Mesenchymal stem cell (in vitro differentiated cells and primary cell): ENCODE data around the gene UBE2I. TPM values are rescaled to one million over a fixed set of nuclear protein-coding genes. Genes with fewer than 3 reads are reported as not detected.
A peak's percentile ranks its signal among the peaks of the same experiment; 100 is the strongest.

Source experiments
- DNase-seq: peaks from one replicate; pipeline ENCODE4 v3.0.0-alpha.2; 2013
- H2AFZ ChIP-seq: one replicate; pipeline ENCODE4 v1.6.1; 2013; ENCODE audit warnings: low read depth, mild to moderate bottlenecking, control low read depth, inconsistent platforms, low read length, moderate library complexity
- H2AK5ac ChIP-seq: 2 replicates; pipeline ENCODE4 v1.6.1; 2013; ENCODE audit warnings: low read length, moderate library complexity, mild to moderate bottlenecking, inconsistent platforms; ENCODE audit not compliant: severe bottlenecking
- H2BK120ac ChIP-seq: one replicate; pipeline ENCODE4 v1.6.1; 2013; ENCODE audit warnings: low read depth, mild to moderate bottlenecking, inconsistent platforms, low read length, moderate library complexity
- H2BK12ac ChIP-seq, 2 experiments: one replicate each; pipeline ENCODE4 v1.6.1; 2013; ENCODE audit warnings: inconsistent platforms in 2 of 2, low read length in 2 of 2, mild to moderate bottlenecking in 2 of 2, moderate library complexity in 2 of 2, control low read depth in 1 of 2
- H2BK15ac ChIP-seq: one replicate; pipeline ENCODE4 v1.6.1; 2013; ENCODE audit warnings: mild to moderate bottlenecking, low read depth, inconsistent platforms; ENCODE audit not compliant: poor library complexity, severe bottlenecking
- H2BK5ac ChIP-seq: 2 replicates; pipeline ENCODE4 v1.6.1; 2013; ENCODE audit warnings: low read depth, mild to moderate bottlenecking, low read length, control low read depth, inconsistent platforms; ENCODE audit not compliant: poor library complexity, severe bottlenecking
- H3K14ac ChIP-seq, 2 experiments: one replicate each; pipeline ENCODE4 v1.6.1; 2013; ENCODE audit warnings: inconsistent platforms in 2 of 2, low read length in 2 of 2, control low read depth in 1 of 2, mild to moderate bottlenecking in 1 of 2, moderate library complexity in 1 of 2
- H3K18ac ChIP-seq, 2 experiments: one replicate each; pipeline ENCODE4 v1.6.1; 2013; ENCODE audit warnings: inconsistent platforms in 2 of 2, low read length in 2 of 2, control low read depth in 1 of 2, low read depth in 1 of 2, mild to moderate bottlenecking in 1 of 2
- H3K23ac ChIP-seq, 2 experiments: one replicate each; pipeline ENCODE4 v1.6.1; 2013; ENCODE audit warnings: inconsistent platforms in 2 of 2, low read length in 2 of 2, mild to moderate bottlenecking in 2 of 2, moderate library complexity in 2 of 2, control low read depth in 1 of 2
- H3K27ac ChIP-seq: 2 replicates; pipeline ENCODE4 v1.5.1; 2013; ENCODE audit warnings: mild to moderate bottlenecking, moderate library complexity, low read length, control low read depth, inconsistent platforms; ENCODE audit not compliant: poor library complexity, severe bottlenecking
- H3K27me3 ChIP-seq, 2 experiments: 2 replicates each; pipeline versions ENCODE4 v1.6.1 to v1.7.0; 2013; ENCODE audit warnings: low read length in 2 of 2, mild to moderate bottlenecking in 2 of 2, moderate library complexity in 2 of 2, control low read depth in 1 of 2, inconsistent platforms in 1 of 2; ENCODE audit not compliant: control insufficient read depth in 1 of 2, insufficient read depth in 1 of 2
- H3K36me3 ChIP-seq, 2 experiments: 2 replicates each; pipeline versions ENCODE4 v1.6.1 to v1.7.0; 2013; ENCODE audit warnings: low read length in 2 of 2, control low read depth in 1 of 2, inconsistent platforms in 1 of 2, low read depth in 1 of 2, mild to moderate bottlenecking in 1 of 2; ENCODE audit not compliant: insufficient read depth in 2 of 2, control insufficient read depth in 1 of 2
- H3K4ac ChIP-seq, 2 experiments: one replicate each; pipeline ENCODE4 v1.6.1; 2013; ENCODE audit warnings: inconsistent platforms in 2 of 2, low read length in 2 of 2, mild to moderate bottlenecking in 2 of 2, moderate library complexity in 2 of 2, control low read depth in 1 of 2, low read depth in 1 of 2
- H3K4me1 ChIP-seq: 2 replicates; pipeline ENCODE4 v1.6.1; 2013; ENCODE audit warnings: low read depth, low read length, control low read depth; ENCODE audit not compliant: control insufficient read depth, insufficient read depth
- H3K4me2 ChIP-seq: 2 replicates; pipeline ENCODE4 v1.6.1; 2013; ENCODE audit warnings: low read length, mild to moderate bottlenecking, inconsistent platforms; ENCODE audit not compliant: poor library complexity, severe bottlenecking
- H3K4me3 ChIP-seq, 2 experiments: 2 replicates each; pipeline versions ENCODE4 v1.5.1 to v1.7.0; 2013; ENCODE audit warnings: low read length in 2 of 2, mild to moderate bottlenecking in 2 of 2, control low read depth in 1 of 2, low read depth in 1 of 2; ENCODE audit not compliant: insufficient read depth in 1 of 2
- H3K79me1 ChIP-seq: replicated peaks from 2 replicates; pipeline ENCODE4 v1.6.1; 2013; ENCODE audit warnings: mild to moderate bottlenecking, control low read depth, low read length, inconsistent platforms; ENCODE audit not compliant: poor library complexity, severe bottlenecking
- H3K9ac ChIP-seq: 2 replicates; pipeline ENCODE4 v1.7.0; 2013; ENCODE audit warnings: mild to moderate bottlenecking, low read length, moderate library complexity
- H3K9me3 ChIP-seq: 2 replicates; pipeline ENCODE4 v1.7.0; 2013; ENCODE audit warnings: mild to moderate bottlenecking, low read length; ENCODE audit not compliant: control insufficient read depth
- H4K8ac ChIP-seq: one replicate; pipeline ENCODE4 v1.6.1; 2013; ENCODE audit warnings: inconsistent platforms, mild to moderate bottlenecking, low read length, moderate library complexity
- H4K91ac ChIP-seq: one replicate; pipeline ENCODE4 v1.6.1; 2013; ENCODE audit warnings: mild to moderate bottlenecking, low read length, inconsistent platforms
- WGBS: methylation state at CpG from one replicate; pipeline ENCODE4 v1.1.7; 2013; ENCODE audit warnings: mixed read lengths; 5-methylcytosine and 5-hydroxymethylcytosine counted together
- polyA plus RNA-seq, 2 experiments: library from polyadenylated mRNA; stranded (reverse); fragments of 200-250 nt; gene quantifications; one replicate each; pipeline ENCODE4 v1.2.3, GENCODE V29; 2013

UBE2I gene
- 146 TPM for polyA plus RNA-seq (2013, experiment 1 of 2)
- 147 TPM for polyA plus RNA-seq (2013, experiment 2 of 2)

DNA sequence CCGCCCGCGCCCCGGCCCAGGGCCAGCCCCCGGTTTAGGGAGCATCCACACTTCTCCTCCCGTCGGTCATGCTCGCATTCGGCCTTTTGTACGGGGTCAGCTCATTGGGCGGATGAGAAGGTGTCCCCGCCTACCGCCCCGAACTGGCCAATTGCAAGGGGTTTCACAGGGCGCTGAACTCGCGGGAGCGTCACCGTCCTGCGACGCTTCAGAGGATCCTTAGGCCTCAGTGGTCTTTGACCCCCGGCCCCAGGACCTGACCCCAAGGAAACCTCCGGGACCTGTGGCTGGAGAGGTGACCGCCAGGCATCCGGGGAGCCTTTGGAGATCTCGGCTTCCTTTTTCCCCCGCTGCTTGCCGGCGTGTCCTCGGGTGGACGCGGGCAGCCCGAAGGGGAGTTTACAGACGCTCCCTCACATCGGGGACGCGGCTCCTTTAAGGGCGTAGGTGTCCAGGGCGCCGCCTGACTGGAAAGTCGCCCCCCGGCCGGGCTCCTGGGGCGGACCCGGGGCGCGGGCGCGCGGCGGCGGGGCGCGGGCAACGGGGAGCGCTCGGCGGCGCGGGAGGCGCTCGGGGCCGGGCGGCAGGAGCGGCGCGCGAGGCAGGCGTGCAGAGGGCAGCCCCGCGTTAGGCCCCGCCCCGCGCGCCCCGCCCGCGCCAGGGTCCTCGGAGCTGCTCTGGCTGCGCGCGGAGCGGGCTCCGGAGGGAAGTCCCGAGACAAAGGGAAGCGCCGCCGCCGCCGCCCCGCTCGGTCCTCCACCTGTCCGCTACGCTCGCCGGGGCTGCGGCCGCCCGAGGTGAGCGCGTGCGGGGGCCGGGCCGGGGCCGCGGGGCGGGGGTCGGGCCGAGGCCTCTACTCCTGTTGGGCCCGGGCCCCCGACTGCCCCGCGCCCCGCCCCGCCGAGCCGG is at the start of gene UBE2I:
UBE2I (plus strand) TSS at position 660 of the 909 bp plus-strand sequence. CDS start 4,395 bp downstream, outside the sequence.
- WGBS = under 1% methylated on average over 50 of the region's 117 CpGs
- Histone ChIP-seq H3K36me3 (peaks cover 8 to 23% of the 10 kb centered on the region in 2 experiments), H4K91ac (peak within 1 kb of the TSS; percentile 99)

DNA sequence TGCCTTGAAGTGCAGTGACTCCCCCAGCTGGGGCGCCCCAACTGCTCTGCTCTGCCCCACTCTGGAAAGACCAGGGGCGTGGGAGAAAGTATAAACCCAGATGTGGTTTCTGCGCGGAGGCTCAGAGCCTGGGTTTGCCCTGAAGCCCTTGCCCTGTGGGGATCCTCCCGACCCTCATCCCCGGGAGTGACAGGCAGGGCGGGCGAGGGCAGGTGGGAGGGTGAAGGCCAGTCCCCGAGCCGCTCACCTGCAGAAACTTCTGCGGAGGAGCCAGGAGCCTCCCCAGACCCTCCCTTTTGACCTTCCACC is 49.7 kb upstream of the UBE2I start:
- peaks cover 2% of the 10 kb centered on the region for H3K4me1 ChIP-seq
- WGBS = 50% methylated on average over 11 of the region's 11 CpGs
- no peak overlapping the region for H3K4me3 ChIP-seq
- H3K4me2 ChIP-seq = no peak overlapping the region
- no peak overlapping the region for H2BK120ac ChIP-seq
- H4K91ac ChIP-seq = no peak overlapping the region
- H3K36me3 ChIP-seq = no peaks in the 10 kb centered on the region
- H3K27ac ChIP-seq = no peak overlapping the region
- no peak overlapping the region for H3K4ac ChIP-seq
- H3K14ac ChIP-seq = no peak overlapping the region
- H2BK5ac ChIP-seq = no peak overlapping the region
- H3K9ac ChIP-seq = no peak overlapping the region
- no peak overlapping the region for H2AK5ac ChIP-seq
- no peak overlapping the region for H2BK12ac ChIP-seq
- no peak overlapping the region for H3K18ac ChIP-seq
- no peaks in the 10 kb centered on the region for H3K79me1 ChIP-seq
- peaks cover 27 to 55% of the 10 kb centered on the region in 2 experiments for H3K27me3 ChIP-seq
- no peak overlapping the region for H2BK15ac ChIP-seq
- no peak overlapping the region for H3K23ac ChIP-seq
- no peak overlapping the region for H4K8ac ChIP-seq
- H2AFZ ChIP-seq = no peak overlapping the region
- no peaks in the 10 kb centered on the region for H3K9me3 ChIP-seq
- DNase-seq = no peak

More for the DNA sequence above, at the start of gene UBE2I:
- Histone ChIP-seq H3K4me1 (peaks cover 26% of the 10 kb centered on the region), H3K4ac (peak within 1 kb of the TSS; percentile 87 to 98), H3K4me3 (peak within 1 kb of the TSS; percentile 73 to 92), H3K9ac (peak within 1 kb of the TSS; percentile 100), H2AK5ac (no peak within 1 kb of the TSS), H2BK5ac (peak within 1 kb of the TSS; percentile 100), H2BK120ac (peak within 1 kb of the TSS; percentile 99), H3K9me3 (no peaks in the 10 kb centered on the region), H3K79me1 (no peaks in the 10 kb centered on the region), H2BK12ac (peak within 1 kb of the TSS in 1 of 2 experiments; percentile 45), H2AFZ (peak within 1 kb of the TSS; percentile 19), H3K27me3 (no peaks in the 10 kb centered on the region), H3K18ac (peak within 1 kb of the TSS; percentile 79 to 93), H3K27ac (peak within 1 kb of the TSS; percentile 98), H2BK15ac (peak within 1 kb of the TSS; percentile 98), H3K23ac (peak within 1 kb of the TSS in 1 of 2 experiments; percentile 34), H3K4me2 (peak within 1 kb of the TSS; percentile 96), H3K14ac (peak within 1 kb of the TSS in 1 of 2 experiments; percentile 35), H4K8ac (peak within 1 kb of the TSS; percentile 100)
- DNase-seq = peak; percentile 98

DNA sequence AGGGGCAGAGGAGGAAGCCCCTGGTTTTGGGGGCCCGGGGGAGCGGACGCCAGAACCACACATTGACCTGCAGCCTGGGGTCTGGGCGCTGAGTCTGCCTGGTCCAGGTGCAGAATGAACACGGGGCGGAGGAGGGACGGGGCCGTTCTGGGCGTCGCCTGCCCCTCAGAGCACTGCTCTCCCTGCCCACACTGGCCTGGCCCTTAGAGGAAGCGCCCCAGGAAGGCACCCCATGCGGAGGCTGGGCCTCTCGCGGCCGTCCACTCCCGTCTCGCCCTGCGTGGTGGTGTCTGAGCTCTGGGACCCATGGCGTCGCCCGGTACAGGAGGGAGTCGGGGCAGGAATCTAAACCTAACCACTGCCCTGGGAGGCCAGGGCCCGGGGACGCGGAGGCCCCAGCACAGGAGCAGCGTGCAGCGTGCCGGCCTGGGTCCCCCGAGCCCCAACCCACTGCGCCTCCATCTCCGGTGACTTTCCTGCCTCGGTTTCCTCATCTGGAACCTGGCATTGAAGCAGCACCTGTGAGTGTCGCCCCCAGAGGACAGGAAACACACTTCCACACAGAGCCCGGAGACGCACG is 49.2 kb upstream of the UBE2I start:
- Histone ChIP-seq H4K8ac (no peak overlapping the region), H3K4me1 (peaks cover 2% of the 10 kb centered on the region), H3K4me2 (no peak overlapping the region), H2BK120ac (no peak overlapping the region), H3K14ac (no peak overlapping the region), H2BK15ac (no peak overlapping the region), H3K27ac (no peak overlapping the region), H3K27me3 (peaks cover 27 to 55% of the 10 kb centered on the region in 2 experiments), H3K36me3 (no peaks in the 10 kb centered on the region), H3K4me3 (no peak overlapping the region), H3K79me1 (no peaks in the 10 kb centered on the region), H2BK12ac (no peak overlapping the region), H3K4ac (no peak overlapping the region), H2AFZ (no peak overlapping the region), H3K9ac (no peak overlapping the region), H3K23ac (no peak overlapping the region), H2BK5ac (no peak overlapping the region), H3K9me3 (no peaks in the 10 kb centered on the region), H2AK5ac (no peak overlapping the region), H4K91ac (no peak overlapping the region), H3K18ac (no peak overlapping the region)
- no peak for DNase-seq
- WGBS = 83% methylated on average over 36 of the region's 36 CpGs
